ENCODE measurements around the gene CASTOR2.

The CASTOR2 gene

GRCh38 chr7:75039166-75039565 is 74.7 kb downstream of the CASTOR2 start:
- H3K27me3 ChIP-seq (ENCODE audit: insufficient read depth, low read depth), result no peaks in the 10 kb centered on the region
- H4K20me1 ChIP-seq (ENCODE audit: insufficient read depth), result no peaks in the 10 kb centered on the region
- H3K4me3 ChIP-seq (IDR thresholded peaks at IDR 0.05; ENCODE audit: insufficient read depth, low read depth, low read length), result no peak overlapping the region
- no peak for TF ChIP-seq CTCF (conservative IDR thresholded peaks at IDR 0.05; ENCODE audit: low read depth, low read length)
- H2AFZ ChIP-seq (ENCODE audit: low read depth), result no peak overlapping the region
- no peak overlapping the region for H3K9ac ChIP-seq
- no peaks in the 10 kb centered on the region for H3K36me3 ChIP-seq (ENCODE audit: insufficient read depth)
- no peak overlapping the region for H3K4me2 ChIP-seq
- no peak overlapping the region for H3K27ac ChIP-seq
- peaks cover 10% of the 10 kb centered on the region for H3K4me1 ChIP-seq (ENCODE audit: low read depth, poor library complexity, severe bottlenecking)
- H3K79me2 ChIP-seq (ENCODE audit: insufficient read depth, low read depth), result no peaks in the 10 kb centered on the region

GRCh38 chr7:75039709-75040108 is 75.2 kb downstream of the CASTOR2 start:
- Histone ChIP-seq H3K9ac (no peak overlapping the region), H2AFZ (ENCODE audit: low read depth) (no peak overlapping the region), H3K36me3 (ENCODE audit: insufficient read depth) (no peaks in the 10 kb centered on the region), H3K4me3 (IDR thresholded peaks at IDR 0.05; ENCODE audit: insufficient read depth, low read depth, low read length) (no peak overlapping the region), H3K4me1 (ENCODE audit: low read depth, poor library complexity, severe bottlenecking) (peaks cover 10% of the 10 kb centered on the region), H3K4me2 (no peak overlapping the region), H3K27me3 (ENCODE audit: insufficient read depth, low read depth) (no peaks in the 10 kb centered on the region), H3K27ac (no peak overlapping the region), H3K79me2 (ENCODE audit: insufficient read depth, low read depth) (no peaks in the 10 kb centered on the region), H4K20me1 (ENCODE audit: insufficient read depth) (no peaks in the 10 kb centered on the region)
- no peak for TF ChIP-seq CTCF (conservative IDR thresholded peaks at IDR 0.05; ENCODE audit: low read depth, low read length)

- Histone ChIP-seq H3K4me2 (peak overlapping the region; percentile 12; the same call in 1 of the 2 replicates), H3K36me3 (ENCODE audit: insufficient read depth) (no peaks in the 10 kb centered on the region), H3K27ac (no peak overlapping the region)
These were observed 76.0 kb downstream of the CASTOR2 start for GRCh38 chr7:75040512-75040911.

GRCh38 chr7:75042286-75042685 is 77.8 kb downstream of the CASTOR2 start:
- Histone ChIP-seq H3K4me1 (ENCODE audit: low read depth, poor library complexity, severe bottlenecking) (peaks cover 19% of the 10 kb centered on the region), H3K4me3 (IDR thresholded peaks at IDR 0.05; ENCODE audit: insufficient read depth, low read depth, low read length) (no peak overlapping the region), H3K79me2 (ENCODE audit: insufficient read depth, low read depth) (no peaks in the 10 kb centered on the region), H3K27ac (no peak overlapping the region), H3K9ac (no peak overlapping the region), H3K4me2 (no peak overlapping the region), H4K20me1 (ENCODE audit: insufficient read depth) (no peaks in the 10 kb centered on the region), H3K27me3 (ENCODE audit: insufficient read depth, low read depth) (no peaks in the 10 kb centered on the region), H3K36me3 (ENCODE audit: insufficient read depth) (no peaks in the 10 kb centered on the region), H2AFZ (ENCODE audit: low read depth) (no peak overlapping the region)
- no peak for TF ChIP-seq CTCF (conservative IDR thresholded peaks at IDR 0.05; ENCODE audit: low read depth, low read length)

More at GRCh38 chr7:75040512-75040911, 76.0 kb downstream of the CASTOR2 start:
- H3K79me2 ChIP-seq (ENCODE audit: insufficient read depth, low read depth), result no peaks in the 10 kb centered on the region
- no peak overlapping the region for H3K4me3 ChIP-seq (IDR thresholded peaks at IDR 0.05; ENCODE audit: insufficient read depth, low read depth, low read length)
- H2AFZ ChIP-seq (ENCODE audit: low read depth), result no peak overlapping the region
- no peak for TF ChIP-seq CTCF (conservative IDR thresholded peaks at IDR 0.05; ENCODE audit: low read depth, low read length)
- no peak overlapping the region for H3K9ac ChIP-seq
- no peaks in the 10 kb centered on the region for H3K27me3 ChIP-seq (ENCODE audit: insufficient read depth, low read depth)
- H3K4me1 ChIP-seq (ENCODE audit: low read depth, poor library complexity, severe bottlenecking), result peaks cover 10% of the 10 kb centered on the region
- no peaks in the 10 kb centered on the region for H4K20me1 ChIP-seq (ENCODE audit: insufficient read depth)
